GM21786 (cell line): ENCODE measurements around the gene S100A1.
"Not testable (repeated sequence)": the region's sequence is repeated elsewhere in the genome, so short reads cannot be mapped to it uniquely, and the experiment has no call there.

Experiments used
- ATAC-seq: cut with Tn5 transposase; IDR thresholded peaks from one replicate; pipeline ENCODE4 v1.9.1; 2021; ENCODE audit not compliant: unreplicated experiment

Gene S100A1

DNA sequence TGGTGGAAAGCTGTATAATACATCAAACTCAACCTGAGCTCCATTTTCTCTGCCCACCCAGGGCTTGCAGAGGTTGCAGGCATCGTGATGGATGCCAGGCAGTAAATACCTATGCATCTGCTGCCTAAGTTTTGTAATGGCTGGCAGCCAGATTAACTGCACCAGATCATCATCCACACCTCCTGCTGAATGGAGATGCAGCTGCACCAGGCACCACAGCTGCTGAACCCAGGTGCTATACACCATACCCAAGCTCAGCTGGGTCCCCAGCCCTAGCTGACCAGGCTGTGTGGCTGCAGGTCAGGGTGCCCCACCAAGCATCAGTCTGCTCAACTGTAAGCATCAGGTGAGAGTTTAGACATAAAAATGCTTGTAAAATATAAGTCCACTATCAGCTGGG is 23.5 kb downstream of the S100A1 start:
- no peak for ATAC-seq

DNA sequence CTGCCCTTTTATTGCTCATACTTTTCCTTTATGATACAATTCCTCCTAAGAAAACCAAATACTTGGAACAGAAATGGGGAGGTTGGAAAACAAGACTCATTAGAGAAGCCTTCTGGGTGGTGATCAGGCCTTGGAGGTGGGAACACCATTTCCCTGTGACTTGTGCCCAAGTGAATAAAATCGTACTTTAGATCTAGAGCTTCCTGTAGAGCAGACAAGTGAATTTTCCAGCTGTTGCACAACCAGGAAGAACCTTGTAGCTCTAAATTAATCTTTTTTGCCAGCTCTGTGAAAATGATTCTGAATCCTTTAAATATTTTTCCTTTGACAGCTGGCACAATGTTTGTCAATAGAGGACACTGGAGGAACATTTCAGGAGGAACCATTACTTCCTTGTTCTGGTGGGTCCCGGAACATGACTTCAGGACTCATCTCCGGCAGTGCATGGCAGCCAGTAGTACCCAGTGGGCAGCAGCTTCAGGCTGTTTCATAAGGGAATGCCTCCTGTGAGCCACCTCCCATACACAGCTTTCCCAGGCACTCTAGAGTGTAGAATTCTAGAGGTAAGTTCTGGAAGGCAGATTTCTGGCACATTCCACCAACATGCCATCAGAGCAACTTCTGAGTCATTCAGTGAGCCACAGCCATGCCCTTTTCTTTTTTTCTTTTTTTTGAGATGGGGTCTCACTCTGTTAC is 24.7 kb downstream of the S100A1 start:
- ATAC-seq, result no peak

DNA sequence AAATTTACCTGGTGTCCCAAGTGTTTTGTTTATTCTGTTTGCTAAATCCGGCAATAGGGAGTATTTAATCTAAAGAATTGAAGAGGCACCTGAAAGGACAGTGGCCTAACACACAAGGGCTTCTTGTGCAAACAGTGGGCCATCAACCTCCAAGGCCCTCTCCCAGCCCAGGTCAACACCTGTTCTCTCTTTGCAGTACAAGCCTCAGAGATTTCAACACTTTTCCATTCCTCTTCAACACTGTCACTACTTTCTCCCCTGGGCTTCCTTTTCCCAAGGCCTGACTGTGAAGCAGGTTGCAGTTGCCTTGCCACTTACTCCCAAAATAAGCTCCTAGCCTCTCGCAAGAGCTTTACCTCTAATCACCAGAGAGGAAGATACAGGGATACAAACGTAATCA is 27.1 kb downstream of the S100A1 start:
- ATAC-seq, result no peak

DNA sequence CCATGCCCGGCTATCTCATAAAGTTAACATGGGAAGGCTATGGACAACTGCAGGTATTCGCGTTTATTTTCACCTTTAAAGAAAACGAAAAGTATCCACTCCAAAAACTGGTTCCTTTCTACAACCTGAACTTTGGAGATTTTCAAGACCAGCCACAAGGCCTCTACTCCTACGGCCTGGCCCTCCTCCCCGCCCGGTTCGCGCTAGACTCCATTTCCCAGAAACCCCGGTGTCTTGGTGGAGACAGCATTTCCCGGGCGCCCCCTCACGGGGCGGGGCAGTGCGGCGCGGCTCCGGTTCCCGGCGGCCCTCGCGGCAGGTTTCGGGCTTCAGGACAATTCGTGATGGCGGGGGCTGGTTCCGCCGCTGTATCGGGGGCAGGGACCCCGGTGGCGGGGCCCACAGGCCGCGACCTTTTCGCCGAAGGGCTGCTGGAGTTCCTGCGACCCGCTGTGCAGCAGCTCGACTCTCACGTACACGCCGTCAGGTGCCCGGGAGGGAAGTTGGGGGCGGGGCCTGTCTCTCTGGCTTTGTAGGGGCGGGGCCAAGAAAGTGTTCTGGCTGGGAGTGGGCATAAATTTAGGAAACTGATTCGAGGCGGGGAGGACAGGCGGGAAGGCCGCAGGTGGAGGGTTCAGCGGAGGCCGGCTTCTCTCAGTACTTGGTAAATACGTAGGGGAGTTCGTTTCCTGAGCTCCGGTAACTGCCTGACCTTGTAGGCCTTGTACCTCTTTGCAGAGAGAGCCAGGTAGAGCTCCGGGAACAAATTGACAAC is 30.4 kb downstream of the S100A1 start, which contains the start of gene SNAPIN:
Gene SNAPIN (plus strand): TSS at position 304 of the 775 bp plus-strand sequence. CDS start 41 bp downstream, at position 345.
- peak; percentile 81 for ATAC-seq

DNA sequence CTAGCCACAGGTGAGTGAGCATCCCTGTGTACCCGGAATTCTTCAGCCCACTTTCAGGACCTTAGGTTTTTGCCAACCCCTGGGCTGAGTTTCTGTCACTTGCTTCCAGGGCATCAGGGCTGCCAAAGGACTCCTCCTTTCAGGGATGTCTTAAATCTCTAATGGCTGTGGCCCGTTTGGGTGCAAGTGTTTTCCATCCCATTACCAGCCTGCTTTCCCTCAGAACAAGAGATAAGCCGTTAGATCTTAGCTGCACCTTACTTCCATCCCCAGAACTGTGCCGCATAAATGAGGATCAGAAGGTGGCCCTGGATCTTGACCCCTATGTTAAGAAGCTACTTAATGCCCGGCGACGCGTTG is 30.9 kb downstream of the S100A1 start:
- no peak for ATAC-seq

DNA sequence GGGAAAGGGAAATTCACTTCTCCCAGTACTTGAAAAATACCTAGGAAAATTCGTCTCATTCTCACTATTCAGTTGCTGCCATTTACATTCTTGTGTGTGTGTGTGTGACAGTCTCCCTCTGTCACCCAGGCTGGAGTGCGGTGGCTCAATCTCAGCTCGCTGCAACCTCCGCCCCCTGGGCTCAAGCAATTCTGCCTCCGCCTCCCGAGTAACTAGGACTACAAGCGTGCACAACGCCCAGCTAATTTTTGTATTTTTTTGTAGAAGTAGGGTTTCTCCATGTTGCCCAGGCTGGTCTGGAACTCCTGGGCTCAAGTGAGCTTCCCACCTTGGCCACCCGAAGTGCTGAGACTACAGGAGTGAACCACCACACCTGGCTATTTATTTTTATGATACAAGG is 31.4 kb downstream of the S100A1 start:
- ATAC-seq, result no peak

DNA sequence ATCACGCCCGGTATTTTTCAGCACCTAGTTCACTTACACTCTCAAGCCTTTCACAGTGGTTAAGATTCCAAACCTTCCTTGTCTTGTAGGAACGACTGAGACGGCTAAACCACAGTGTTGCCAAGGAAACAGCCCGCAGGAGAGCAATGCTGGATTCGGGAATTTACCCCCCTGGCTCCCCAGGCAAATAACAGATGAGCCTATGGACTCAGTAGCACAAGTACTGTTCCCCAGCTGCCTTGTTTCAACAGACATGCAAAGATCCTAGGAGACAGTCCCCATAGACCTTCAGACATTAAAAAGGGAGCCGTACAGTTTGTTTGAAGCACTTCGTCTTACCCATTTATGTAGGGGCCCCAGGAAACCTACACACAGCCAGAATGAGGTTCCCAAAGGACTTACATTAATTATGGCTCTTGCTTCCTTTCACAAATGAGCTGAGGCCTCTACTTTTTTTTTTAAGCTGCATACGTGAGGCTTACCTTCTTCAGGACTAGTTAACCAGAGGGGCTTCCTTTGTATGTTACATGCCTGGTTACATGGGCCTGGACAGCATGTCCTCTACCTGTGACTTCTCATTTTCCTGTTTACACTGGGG is 33.0 kb downstream of the S100A1 start:
- no peak for ATAC-seq

DNA sequence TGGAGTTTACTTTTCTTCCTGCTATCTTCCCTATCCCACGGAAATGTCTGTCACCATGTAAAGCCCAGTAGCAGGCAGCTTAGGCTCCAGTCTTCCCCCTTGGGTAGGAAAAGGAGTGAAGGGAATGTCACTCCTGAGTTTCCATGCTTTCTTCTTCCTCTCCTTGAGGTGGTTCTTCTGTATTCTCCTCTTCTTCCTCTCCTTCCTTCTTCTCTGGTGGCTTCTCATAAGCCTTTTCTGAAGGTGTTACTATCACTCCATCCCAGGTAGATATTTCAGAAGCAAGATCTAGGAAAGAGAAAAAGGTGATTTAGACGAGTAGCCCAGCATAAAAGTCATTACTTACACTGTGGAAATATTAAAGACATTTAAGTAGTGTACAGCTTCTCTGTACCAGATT is 34.0 kb downstream of the S100A1 start:
- no peak for ATAC-seq

DNA sequence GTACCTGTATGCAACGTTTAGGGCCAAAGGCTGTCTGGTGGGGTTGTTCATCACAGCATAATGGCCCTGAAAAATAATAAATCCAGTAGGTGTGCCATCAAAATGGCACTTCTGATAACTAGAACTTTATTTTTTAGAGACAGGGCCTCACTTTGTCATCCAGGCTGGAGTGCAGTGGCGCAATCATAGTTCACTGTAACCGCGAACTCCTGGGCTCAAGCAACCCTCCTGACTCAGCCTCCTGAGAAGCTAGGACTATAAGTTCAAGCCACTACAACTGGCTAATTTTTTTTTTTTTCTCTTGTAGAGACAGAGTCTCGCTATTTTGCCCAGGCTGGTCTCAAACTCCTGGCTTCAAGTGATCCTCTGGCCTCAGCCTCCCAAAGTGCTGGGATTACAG is 35.0 kb downstream of the S100A1 start:
- ATAC-seq, result no peak

DNA sequence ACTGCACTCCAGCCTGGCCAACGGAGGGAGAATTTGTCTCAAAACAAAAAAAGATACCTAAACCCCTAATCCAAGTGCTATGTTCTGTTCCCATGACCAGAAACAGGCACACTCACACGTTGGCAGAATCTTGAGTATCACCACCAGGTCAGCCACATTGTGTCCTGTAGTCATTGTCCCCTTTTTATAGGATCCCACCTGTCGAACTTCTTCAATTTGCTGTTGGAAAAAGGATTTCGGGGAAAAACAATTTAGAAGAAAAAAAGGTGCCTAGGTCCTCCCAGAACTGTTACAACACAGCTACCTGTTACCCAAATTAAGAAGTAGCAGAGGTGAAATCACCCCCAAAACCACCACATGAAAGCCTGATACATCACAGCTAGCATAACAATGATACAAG is 39.2 kb downstream of the S100A1 start:
- ATAC-seq, result no peak

DNA sequence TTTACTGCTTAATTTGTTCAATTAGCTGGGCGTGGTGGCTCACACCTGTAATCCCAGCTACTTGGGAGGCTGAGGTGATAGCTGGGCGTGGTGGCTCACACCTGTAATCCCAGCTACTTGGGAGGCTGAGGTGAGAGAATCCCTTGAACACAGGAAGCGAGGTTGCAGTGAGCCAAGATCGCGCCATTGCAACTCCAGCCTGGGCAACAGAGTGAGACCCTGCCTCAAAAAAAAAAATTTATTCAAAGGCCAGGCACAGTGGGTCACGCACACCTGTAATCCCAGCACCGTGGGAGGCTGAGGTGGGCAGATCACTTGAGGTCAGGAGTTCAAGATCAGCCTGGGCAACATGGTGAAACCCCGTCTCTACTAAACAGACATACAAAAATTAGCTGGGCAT is 40.4 kb downstream of the S100A1 start:
- ATAC-seq, result not testable (repeated sequence)

DNA sequence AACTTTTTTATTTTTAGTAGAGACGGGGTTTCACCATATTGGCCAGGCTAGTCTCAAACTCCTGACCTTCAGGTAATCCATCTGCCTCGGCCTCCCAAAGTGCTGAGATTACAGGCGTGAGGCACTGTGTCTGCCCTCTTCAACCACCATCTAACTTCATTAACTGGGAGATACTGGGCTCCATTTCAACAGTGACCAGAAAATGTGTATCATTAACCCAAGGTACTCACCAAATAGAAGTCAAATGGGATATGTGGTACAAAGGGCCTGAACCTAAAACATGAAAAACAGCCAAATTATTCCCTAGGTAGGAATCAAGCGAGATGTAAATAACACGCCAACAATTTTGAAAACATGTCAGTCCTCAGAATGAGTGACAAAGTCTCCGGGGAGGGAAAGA is 41.4 kb downstream of the S100A1 start:
- no peak for ATAC-seq

DNA sequence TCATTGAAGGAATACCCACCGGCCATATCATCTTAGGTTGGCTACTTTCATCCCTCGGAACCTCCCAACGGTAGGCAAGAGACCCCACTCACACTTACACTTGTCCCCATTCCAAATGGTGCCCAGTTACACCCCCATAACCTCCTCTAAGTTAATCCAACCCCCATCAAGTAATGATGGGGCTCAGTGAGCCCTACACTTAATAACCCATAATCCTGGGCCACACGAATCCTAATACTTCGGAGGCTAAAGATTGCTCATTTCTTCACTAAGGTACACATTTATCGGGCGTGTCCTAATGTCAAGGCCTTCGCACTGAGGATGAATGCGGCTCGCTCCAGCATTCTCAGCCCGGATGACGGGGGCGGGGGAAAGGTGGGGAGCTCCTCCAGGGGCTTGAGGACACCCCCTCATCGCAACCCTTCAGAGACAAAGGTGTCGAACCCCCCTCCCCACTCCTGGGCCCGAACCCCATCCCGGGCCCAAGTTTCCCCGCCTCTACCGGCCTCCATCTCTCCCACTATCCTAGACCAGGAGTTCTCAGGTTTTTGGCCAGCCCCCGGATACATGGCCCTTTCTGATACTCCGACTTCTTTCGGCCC is 42.1 kb downstream of the S100A1 start:
- ATAC-seq, result no peak

DNA sequence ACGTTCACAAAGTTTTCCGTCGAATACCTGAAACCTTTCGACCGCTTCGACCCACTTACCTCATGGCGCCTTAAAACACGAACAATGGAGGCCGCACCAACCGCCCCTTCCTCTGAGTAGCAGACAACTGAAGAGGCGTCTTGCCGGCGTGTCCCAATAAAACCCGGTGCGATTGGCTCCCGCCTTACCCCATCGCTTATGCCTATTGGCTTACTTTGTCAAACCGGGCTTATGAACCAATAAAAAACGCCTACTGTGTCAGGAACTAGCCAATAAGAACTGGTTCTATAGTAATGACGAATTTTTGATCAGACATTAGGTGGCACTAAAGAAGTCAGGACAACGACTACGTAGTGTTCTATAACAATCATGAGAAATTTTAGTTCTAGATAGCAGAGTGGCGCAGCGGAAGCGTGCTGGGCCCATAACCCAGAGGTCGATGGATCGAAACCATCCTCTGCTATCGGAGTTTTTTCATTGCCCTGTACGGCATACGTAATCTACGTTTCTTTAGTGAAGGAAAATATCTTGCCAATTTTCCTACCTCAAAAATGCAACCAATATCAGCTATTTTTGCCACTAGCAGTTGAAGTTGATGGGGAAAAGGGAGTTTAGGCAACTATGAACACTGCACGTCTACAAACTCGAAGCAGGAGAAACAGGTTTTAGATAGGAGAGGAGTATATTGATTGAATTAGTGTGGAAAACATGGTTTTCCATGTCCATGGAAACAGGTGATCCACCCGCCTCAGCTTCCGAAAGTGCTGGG is 42.8 kb downstream of the S100A1 start, which contains the start of gene ILF2:
Gene ILF2 (minus strand): TSS at position 135 of the 769 bp plus-strand sequence. CDS start 71 bp downstream, at position 64.
- peak; percentile 93 for ATAC-seq

DNA sequence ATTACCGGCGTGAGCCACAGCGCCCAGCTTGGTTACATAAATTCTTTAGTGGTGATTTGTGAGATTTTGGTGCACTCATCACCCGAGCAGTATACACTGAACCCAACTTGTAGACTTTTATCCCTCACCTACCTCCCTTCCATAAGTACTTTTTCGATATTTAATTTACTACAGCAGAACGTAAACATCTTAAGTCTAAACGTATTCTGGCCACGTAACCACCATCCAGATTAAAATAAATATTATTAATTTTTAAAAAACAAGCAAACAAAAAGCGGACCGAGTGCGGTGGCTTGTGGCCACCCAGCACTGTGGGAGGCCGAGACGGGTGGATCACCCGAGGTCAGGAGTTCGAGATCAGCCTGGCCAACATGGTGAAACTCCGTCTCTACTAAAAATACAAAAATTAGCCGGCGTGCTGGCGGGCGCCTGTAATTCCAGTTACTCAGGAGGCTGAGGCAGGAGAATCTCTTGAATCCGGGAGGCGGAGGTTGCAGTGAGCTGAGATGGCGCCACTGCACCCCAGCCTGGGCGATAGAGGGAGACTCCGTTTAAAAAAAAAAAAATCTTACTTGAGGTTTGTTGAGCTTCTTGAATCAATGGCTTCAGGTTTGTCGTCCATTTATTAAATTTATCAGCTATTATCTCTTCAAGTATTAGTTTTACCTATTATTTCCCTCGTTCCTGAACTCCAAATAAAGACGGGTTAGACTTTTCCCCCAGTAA is 43.6 kb downstream of the S100A1 start:
- ATAC-seq, result peak; percentile 4

DNA sequence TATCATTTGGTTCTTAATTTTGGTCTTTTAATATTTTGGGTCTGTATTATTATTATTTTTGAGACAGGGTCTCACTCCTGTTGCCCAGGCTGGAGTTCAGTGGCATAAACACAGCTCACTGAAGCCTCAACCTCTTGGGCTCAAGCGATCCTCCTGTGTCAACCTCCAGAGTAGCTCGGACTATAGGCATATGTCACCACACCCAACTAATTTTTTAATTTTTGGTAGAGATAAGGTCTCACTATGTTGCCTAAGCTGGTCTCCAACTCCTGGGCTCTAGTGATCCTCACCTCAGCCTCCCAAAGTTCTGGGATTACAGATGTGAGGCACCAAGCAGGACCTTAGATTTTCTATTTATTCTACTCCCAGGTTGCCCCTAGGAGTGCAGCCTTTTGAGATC is 45.3 kb downstream of the S100A1 start:
- ATAC-seq, result no peak

DNA sequence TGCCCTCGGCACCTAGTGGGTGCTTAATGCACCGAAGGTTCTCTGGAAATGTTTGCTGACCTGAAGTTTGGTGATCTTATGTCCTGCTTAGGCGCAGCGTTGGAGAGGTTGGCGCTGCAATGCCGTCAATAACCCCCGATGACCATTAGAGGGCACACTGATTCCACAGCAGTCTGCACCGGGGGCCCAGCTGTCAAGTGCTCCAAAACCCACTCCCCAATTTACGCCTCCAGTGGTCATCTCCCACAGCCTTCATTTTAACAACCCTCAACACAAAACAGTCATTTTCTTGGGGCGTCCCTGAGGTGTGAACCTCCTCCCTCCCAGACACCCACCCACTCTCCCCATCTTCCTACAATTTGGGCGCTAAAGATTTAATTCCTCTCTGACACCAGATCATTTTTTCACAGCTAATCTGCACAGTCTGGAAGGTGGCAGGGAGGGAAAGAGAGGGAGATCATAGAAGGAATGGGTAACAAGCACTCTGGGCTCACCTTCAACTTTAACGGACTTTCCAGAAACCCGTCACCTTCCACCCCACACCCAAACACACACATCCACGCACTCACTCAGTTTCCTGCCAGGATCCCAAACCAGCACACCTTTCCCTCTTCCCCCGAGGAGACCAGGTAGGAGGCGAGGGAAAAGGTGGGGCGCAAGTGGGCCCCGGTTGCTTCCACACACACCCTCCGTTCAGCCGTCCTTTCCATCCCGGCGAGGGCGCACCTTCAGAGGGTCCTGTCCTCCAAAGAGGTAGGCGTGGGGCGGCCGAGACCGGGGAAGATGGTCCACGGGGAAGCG is 49.7 kb downstream of the S100A1 start:
- ATAC-seq, result no peak

DNA sequence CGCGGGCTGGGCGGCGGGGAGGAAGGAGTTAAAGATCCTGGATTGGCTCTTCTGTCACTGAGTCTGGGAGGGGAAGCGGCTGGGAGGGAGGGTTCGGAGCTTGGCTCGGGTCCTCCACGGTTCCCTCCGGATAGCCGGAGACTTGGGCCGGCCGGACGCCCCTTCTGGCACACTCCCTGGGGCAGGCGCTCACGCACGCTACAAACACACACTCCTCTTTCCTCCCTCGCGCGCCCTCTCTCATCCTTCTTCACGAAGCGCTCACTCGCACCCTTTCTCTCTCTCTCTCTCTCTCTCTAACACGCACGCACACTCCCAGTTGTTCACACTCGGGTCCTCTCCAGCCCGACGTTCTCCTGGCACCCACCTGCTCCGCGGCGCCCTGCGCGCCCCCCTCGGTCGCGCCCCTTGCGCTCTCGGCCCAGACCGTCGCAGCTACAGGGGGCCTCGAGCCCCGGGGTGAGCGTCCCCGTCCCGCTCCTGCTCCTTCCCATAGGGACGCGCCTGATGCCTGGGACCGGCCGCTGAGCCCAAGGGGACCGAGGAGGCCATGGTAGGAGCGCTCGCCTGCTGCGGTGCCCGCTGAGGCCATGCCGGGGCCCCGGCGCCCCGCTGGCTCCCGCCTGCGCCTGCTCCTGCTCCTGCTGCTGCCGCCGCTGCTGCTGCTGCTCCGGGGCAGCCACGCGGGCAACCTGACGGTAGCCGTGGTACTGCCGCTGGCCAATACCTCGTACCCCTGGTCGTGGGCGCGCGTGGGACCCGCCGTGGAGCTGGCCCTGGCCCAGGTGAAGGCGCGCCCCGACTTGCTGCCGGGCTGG is 50.5 kb downstream of the S100A1 start, which contains the start of gene NPR1:
Gene NPR1 (plus strand): TSS at position 170 of the 818 bp plus-strand sequence. CDS start 421 bp downstream, at position 591.
- ATAC-seq, result no peak
